Renal pelvis (tissue), 4 donors: ENCODE results near the gene FAM135A. TPM values are rescaled to one million over a fixed set of nuclear protein-coding genes. Genes with fewer than 3 reads are reported as not detected.
"Not testable (repeated sequence)": the region's sequence is repeated elsewhere in the genome, so short reads cannot be mapped to it uniquely, and the experiment has no call there.

Source experiments
- DNase-seq: peaks from one replicate; pipeline ENCODE4 v3.0.0-alpha.2; 2013
- polyA plus RNA-seq, 3 donors: library from polyadenylated mRNA; unstranded; fragments of 120-200 nt; gene quantifications; one replicate each; pipeline ENCODE4 v1.2.1, GENCODE V29; 2013; ENCODE audit not compliant: insufficient read length in 3 of 3

Gene FAM135A
- polyA plus RNA-seq, 3 donors = 20.5 to 29.4 (median 27.5) TPM

GRCh38 chr6:70538376-70538775 lies 125.1 kb downstream of the FAM135A start:
- no peak for DNase-seq

GRCh38 chr6:70547313-70547712 lies 134.0 kb downstream of the FAM135A start:
- peak; percentile 5 for DNase-seq

- DNase-seq = no peak
Observed at GRCh38 chr6:70547905-70548304, 134.6 kb downstream of the FAM135A start.

- no peak for DNase-seq
Observed at GRCh38 chr6:70549327-70549726, 136.0 kb downstream of the FAM135A start.

- no peak for DNase-seq
Observed at GRCh38 chr6:70551566-70551965, 138.3 kb downstream of the FAM135A start.

GRCh38 chr6:70552286-70552940 lies 139.1 kb downstream of the FAM135A start:
- DNase-seq = not testable (repeated sequence)

GRCh38 chr6:70552974-70553373 lies 139.7 kb downstream of the FAM135A start:
- no peak for DNase-seq

- no peak for DNase-seq
Observed at GRCh38 chr6:70557998-70558397, 144.7 kb downstream of the FAM135A start.

GRCh38 chr6:70562401-70562800 lies 149.1 kb downstream of the FAM135A start:
- DNase-seq = not testable (repeated sequence)

GRCh38 chr6:70563530-70563929 lies 150.2 kb downstream of the FAM135A start:
- DNase-seq = no peak

- DNase-seq = peak; percentile 89
Observed at GRCh38 chr6:70566751-70567382, 153.6 kb downstream of the FAM135A start, which contains the start of gene SDHAF4. TSS of gene SDHAF4 (plus strand) at chr6:70566930. CDS start at chr6:70566941, 11 bp downstream.

GRCh38 chr6:70574643-70575042 lies 161.3 kb downstream of the FAM135A start:
- DNase-seq = no peak

GRCh38 chr6:70575899-70576495 lies 162.7 kb downstream of the FAM135A start:
- no peak for DNase-seq

GRCh38 chr6:70586114-70586513 lies 172.8 kb downstream of the FAM135A start:
- DNase-seq = no peak

GRCh38 chr6:70590400-70590799 lies 177.1 kb downstream of the FAM135A start:
- DNase-seq = no peak

- no peak for DNase-seq
Observed at GRCh38 chr6:70592391-70593117, 179.2 kb downstream of the FAM135A start.

GRCh38 chr6:70593118-70593486 lies 179.8 kb downstream of the FAM135A start:
- no peak for DNase-seq

- no peak for DNase-seq
Observed at GRCh38 chr6:70599187-70599586, 185.9 kb downstream of the FAM135A start.

- no peak for DNase-seq
Observed at GRCh38 chr6:70601014-70601413, 187.7 kb downstream of the FAM135A start.

GRCh38 chr6:70604254-70604653 lies 190.9 kb downstream of the FAM135A start:
- no peak for DNase-seq

GRCh38 chr6:70607371-70607770 lies 194.1 kb downstream of the FAM135A start:
- not testable (repeated sequence) for DNase-seq

- DNase-seq = not testable (repeated sequence)
Observed at GRCh38 chr6:70609181-70609580, 195.9 kb downstream of the FAM135A start.
